Ectodermal cell (in vitro differentiated cells): ENCODE results near the gene VPS37B.

Experiments
- H3K27ac ChIP-seq: 2 replicates; pipeline ENCODE4 v1.7.0; 2013; ENCODE audit warnings: mild to moderate bottlenecking, low read depth, low read length; ENCODE audit not compliant: insufficient read depth, poor library complexity, severe bottlenecking
- H3K27me3 ChIP-seq: 2 replicates; pipeline ENCODE4 v1.7.0; 2013; ENCODE audit warnings: mild to moderate bottlenecking, low read length; ENCODE audit not compliant: insufficient read depth, control insufficient read depth, poor library complexity, severe bottlenecking
- H3K36me3 ChIP-seq: one replicate; pipeline ENCODE4 v1.7.0; 2013; ENCODE audit warnings: low read length; ENCODE audit not compliant: control insufficient read depth, insufficient read depth
- H3K4me1 ChIP-seq: one replicate; pipeline ENCODE4 v1.7.0; 2013; ENCODE audit warnings: low read length; ENCODE audit not compliant: control insufficient read depth, insufficient read depth
- H3K4me3 ChIP-seq: 2 replicates; pipeline ENCODE4 v1.7.0; 2013; ENCODE audit warnings: low read depth, low read length, control low read depth; ENCODE audit not compliant: insufficient read depth
- H3K9me3 ChIP-seq: 2 replicates; pipeline ENCODE4 v1.7.0; 2013; ENCODE audit warnings: mild to moderate bottlenecking, low read length, moderate library complexity; ENCODE audit not compliant: control insufficient read depth
- WGBS, 2 experiments: methylation state at CpG; one replicate each; pipeline ENCODE4 v1.1.7; 2013; ENCODE audit warnings: missing lambda C conversion rate in 2 of 2; 5-methylcytosine and 5-hydroxymethylcytosine counted together

The VPS37B gene

GRCh38 chr12:122865268-122866231 lies 30.4 kb downstream of the VPS37B start:
- Histone ChIP-seq H3K36me3 (peaks cover 19% of the 10 kb centered on the region), H3K4me1 (peaks cover 5% of the 10 kb centered on the region), H3K27me3 (peaks cover 20% of the 10 kb centered on the region), H3K9me3 (no peaks in the 10 kb centered on the region), H3K27ac (no peak overlapping the region), H3K4me3 (no peak overlapping the region)
- WGBS, 2 experiments, result 90 to 91% methylated on average over 43 of the region's 43 CpGs

- Histone ChIP-seq H3K36me3 (peaks cover 15% of the 10 kb centered on the region), H3K4me3 (no peak overlapping the region)
- WGBS, 2 experiments, result 90 to 93% methylated on average over 5 of the region's 5 CpGs
Measured at GRCh38 chr12:122864894-122865253, 31.1 kb downstream of the VPS37B start.

GRCh38 chr12:122862872-122863701 lies 32.8 kb downstream of the VPS37B start:
- no peaks in the 10 kb centered on the region for H3K9me3 ChIP-seq
- no peak overlapping the region for H3K27ac ChIP-seq
- no peaks in the 10 kb centered on the region for H3K27me3 ChIP-seq
- H3K4me1 ChIP-seq, result no peaks in the 10 kb centered on the region
- peaks cover 6% of the 10 kb centered on the region for H3K36me3 ChIP-seq
- H3K4me3 ChIP-seq, result no peak overlapping the region
- 79 to 82% methylated on average over 12 of the region's 12 CpGs for WGBS, 2 experiments

More at GRCh38 chr12:122864894-122865253, 31.1 kb downstream of the VPS37B start:
- H3K4me1 ChIP-seq, result no peaks in the 10 kb centered on the region
- peaks cover 13% of the 10 kb centered on the region for H3K27me3 ChIP-seq
- H3K27ac ChIP-seq, result no peak overlapping the region
- no peaks in the 10 kb centered on the region for H3K9me3 ChIP-seq

GRCh38 chr12:122862110-122862634 lies 33.8 kb downstream of the VPS37B start:
- no peak overlapping the region for H3K27ac ChIP-seq
- no peaks in the 10 kb centered on the region for H3K4me1 ChIP-seq
- H3K36me3 ChIP-seq, result peaks cover 4% of the 10 kb centered on the region
- H3K4me3 ChIP-seq, result no peak overlapping the region
- 86 to 87% methylated on average over 20 of the region's 20 CpGs for WGBS, 2 experiments
- no peaks in the 10 kb centered on the region for H3K27me3 ChIP-seq
- H3K9me3 ChIP-seq, result no peaks in the 10 kb centered on the region

GRCh38 chr12:122861587-122861970 lies 34.3 kb downstream of the VPS37B start:
- Histone ChIP-seq H3K4me3 (no peak overlapping the region), H3K27me3 (no peaks in the 10 kb centered on the region), H3K27ac (no peak overlapping the region), H3K36me3 (no peaks in the 10 kb centered on the region), H3K4me1 (no peaks in the 10 kb centered on the region), H3K9me3 (no peaks in the 10 kb centered on the region)
- WGBS, 2 experiments, result 86% methylated on average over 5 of the region's 5 CpGs

GRCh38 chr12:122860854-122861586 lies 34.9 kb downstream of the VPS37B start:
- 93 to 94% methylated on average over 23 of the region's 23 CpGs for WGBS, 2 experiments
- Histone ChIP-seq H3K36me3 (no peaks in the 10 kb centered on the region), H3K27me3 (no peaks in the 10 kb centered on the region), H3K4me1 (no peaks in the 10 kb centered on the region), H3K9me3 (no peaks in the 10 kb centered on the region), H3K27ac (no peak overlapping the region), H3K4me3 (no peak overlapping the region)

GRCh38 chr12:122860040-122860853 lies 35.7 kb downstream of the VPS37B start:
- no peaks in the 10 kb centered on the region for H3K4me1 ChIP-seq
- H3K27ac ChIP-seq, result no peak overlapping the region
- WGBS, 2 experiments, result 60 to 62% methylated on average over 28 of the region's 28 CpGs
- H3K27me3 ChIP-seq, result no peaks in the 10 kb centered on the region
- H3K36me3 ChIP-seq, result no peaks in the 10 kb centered on the region
- H3K4me3 ChIP-seq, result no peak overlapping the region
- H3K9me3 ChIP-seq, result no peaks in the 10 kb centered on the region

- H3K4me1 ChIP-seq, result no peaks in the 10 kb centered on the region
- no peak overlapping the region for H3K4me3 ChIP-seq
- 88 to 89% methylated on average over 26 of the region's 26 CpGs for WGBS, 2 experiments
Measured at GRCh38 chr12:122859303-122860039, 36.5 kb downstream of the VPS37B start.

More at GRCh38 chr12:122859303-122860039, 36.5 kb downstream of the VPS37B start:
- H3K36me3 ChIP-seq, result no peaks in the 10 kb centered on the region
- no peaks in the 10 kb centered on the region for H3K9me3 ChIP-seq
- H3K27ac ChIP-seq, result no peak overlapping the region
- H3K27me3 ChIP-seq, result no peaks in the 10 kb centered on the region
